Lung (tissue), 12 donors: ENCODE results near the gene FAAP20. TPM values are rescaled to one million over a fixed set of nuclear protein-coding genes. Genes with fewer than 3 reads are reported as not detected.

Source experiments
- ATAC-seq: fragments of 200-7000 bp; cut with Tn5 transposase; one replicate; pipeline ENCODE4 v1.9.1; 2020; ENCODE audit warnings: moderate number of reproducible peaks; ENCODE audit not compliant: insufficient read depth, low FRiP score
- DNase-seq, 3 donors: peaks; one replicate each; pipeline ENCODE4 v3.0.0-alpha.2; 2013 to 2017
- H3K27ac ChIP-seq, 2 donors: one replicate each; pipeline ENCODE4 v1.5.1; 2013; ENCODE audit warnings: mild to moderate bottlenecking in 2 of 2, moderate library complexity in 2 of 2, control low read depth in 1 of 2, inconsistent platforms in 1 of 2, low read depth in 1 of 2, low read length in 1 of 2
- H3K27me3 ChIP-seq, 3 donors: one replicate each; pipeline ENCODE4 v1.5.1; 2013; ENCODE audit warnings: low read length in 2 of 3; ENCODE audit not compliant: control insufficient read depth in 3 of 3, insufficient read depth in 3 of 3
- H3K36me3 ChIP-seq, 4 donors: one replicate each; pipeline ENCODE4 v1.5.1; 2013; ENCODE audit warnings: low read length in 4 of 4, mild to moderate bottlenecking in 1 of 4, moderate library complexity in 1 of 4; ENCODE audit not compliant: control insufficient read depth in 4 of 4, insufficient read depth in 4 of 4
- H3K4me1 ChIP-seq, 5 donors: one replicate each; pipeline ENCODE4 v1.5.1; 2013; ENCODE audit warnings: low read length in 5 of 5, mild to moderate bottlenecking in 2 of 5, moderate library complexity in 1 of 5; ENCODE audit not compliant: control insufficient read depth in 5 of 5, insufficient read depth in 5 of 5
- H3K4me3 ChIP-seq: one replicate; pipeline ENCODE4 v1.5.1; 2013; ENCODE audit warnings: mild to moderate bottlenecking, control low read depth, moderate library complexity
- H3K9ac ChIP-seq, 2 donors: one replicate each; pipeline ENCODE4 v1.5.1; 2013; ENCODE audit warnings: low read length in 2 of 2, control low read depth in 1 of 2; ENCODE audit not compliant: insufficient read depth in 1 of 2
- H3K9me3 ChIP-seq, 4 donors: one replicate each; pipeline ENCODE4 v1.5.1; 2013; ENCODE audit warnings: low read length in 3 of 4, mild to moderate bottlenecking in 1 of 4, moderate library complexity in 1 of 4; ENCODE audit not compliant: control insufficient read depth in 4 of 4, insufficient read depth in 3 of 4
- CTCF ChIP-seq: IDR thresholded peaks from 2 replicates; pipeline ENCODE4 v1.5.1; 2012; ENCODE audit warnings: mild to moderate bottlenecking; ENCODE audit errors: control extremely low read depth, extremely low read depth
- WGBS, 2 donors: extraction: QIAGEN DNeasy Blood & Tissue Kit; methylation state at CpG; one replicate each; pipeline ENCODE4 v1.1.7; 2013; 5-methylcytosine and 5-hydroxymethylcytosine counted together
- polyA plus RNA-seq, 2 donors: library from polyadenylated mRNA; stranded (reverse); fragments of 200-250 nt; gene quantifications; one replicate each; pipeline ENCODE4 v1.2.1, GENCODE V29; 2013
- total RNA-seq, 2 donors: library from RNA; depleted of rRNA in 1 of 2; stranded (reverse); fragments of >200 nt in 1 of 2; gene quantifications; one replicate each; pipeline ENCODE4 v1.2.1, GENCODE V29; 2014 to 2021
- donor health status: control.
- donor health status: control.
- donor health status: Bipolar disorder and iron deficiency.
- donor health status: healthy.
- donor health status: DM: yes; HTN: yes; CAD: no.

Gene FAAP20
- total and polyA plus RNA-seq, 4 donors = 16.8 to 87.9 (median 68.4) TPM

GRCh38 chr1:2233468-2233867, 38.9 kb upstream of the FAAP20 start:
- Histone ChIP-seq H3K9me3 (peaks cover 0 to 3% (median 0%) of the 10 kb centered on the region in 4 donors), H3K4me1 (peaks cover 19 to 74% (median 35%) of the 10 kb centered on the region in 5 donors), H3K27me3 (no peaks in the 10 kb centered on the region), H3K4me3 (no peak overlapping the region), H3K9ac (no peak overlapping the region), H3K36me3 (peaks cover 0 to 15% (median 0%) of the 10 kb centered on the region in 4 donors), H3K27ac (peak overlapping the region in 1 of 2 donors; percentile 90)
- ATAC-seq = no peak
- no peak for TF ChIP-seq CTCF
- 64 to 70% methylated on average over 12 of the region's 12 CpGs for WGBS, 2 donors
- DNase-seq = no peak

GRCh38 chr1:2232916-2233438, 38.4 kb upstream of the FAAP20 start:
- Histone ChIP-seq H3K9me3 (peaks cover 0 to 3% (median 0%) of the 10 kb centered on the region in 4 donors), H3K36me3 (peaks cover 0 to 15% (median 0%) of the 10 kb centered on the region in 4 donors), H3K27me3 (no peaks in the 10 kb centered on the region), H3K9ac (peak overlapping the region in 1 of 2 donors; percentile 8), H3K27ac (peak overlapping the region in 1 of 2 donors; percentile 90), H3K4me3 (no peak overlapping the region), H3K4me1 (peaks cover 15 to 70% (median 35%) of the 10 kb centered on the region in 5 donors)
- DNase-seq (peak; percentile 52 to 72 (median 67)), ATAC-seq (no peak)
- 41 to 51% methylated on average over 23 of the region's 23 CpGs for WGBS, 2 donors
- TF ChIP-seq CTCF = no peak

GRCh38 chr1:2232255-2232915, 37.8 kb upstream of the FAAP20 start:
- ATAC-seq (no peak), DNase-seq (no peak)
- peaks cover 0 to 15% (median 0%) of the 10 kb centered on the region in 4 donors for H3K36me3 ChIP-seq
- no peak for TF ChIP-seq CTCF
- peaks cover 0 to 3% (median 0%) of the 10 kb centered on the region in 4 donors for H3K9me3 ChIP-seq
- peak overlapping the region in 1 of 2 donors; percentile 90 for H3K27ac ChIP-seq
- H3K4me3 ChIP-seq = no peak overlapping the region
- H3K4me1 ChIP-seq = peaks cover 12 to 64% (median 30%) of the 10 kb centered on the region in 5 donors
- 22 to 48% methylated on average over 17 of the region's 17 CpGs for WGBS, 2 donors
- H3K27me3 ChIP-seq = no peaks in the 10 kb centered on the region
- H3K9ac ChIP-seq = peak overlapping the region in 1 of 2 donors; percentile 8
